ENCODE results near the gene PI4KA.

- TF ChIP-seq CREB1 (IDR thresholded peaks at IDR 0.05; ENCODE audit: low read depth) (no peak), USF1 (IDR thresholded peaks at IDR 0.05) (no peak), TAF1 (IDR thresholded peaks at IDR 0.05; ENCODE audit: low read depth) (no peak), YY1 (IDR thresholded peaks at IDR 0.05; ENCODE audit: low read depth) (no peak), EP300 (IDR thresholded peaks at IDR 0.05; ENCODE audit: borderline replicate concordance) (no peak), FOXM1 (IDR thresholded peaks at IDR 0.05; ENCODE audit: borderline replicate concordance, low read depth) (no peak), CEBPB (IDR thresholded peaks at IDR 0.05) (no peak), TEAD4 (IDR thresholded peaks at IDR 0.05) (no peak)
Observed at GRCh38 chr22:20663941-20664593, 194.5 kb downstream of the PI4KA start.
